Brain microvascular endothelial cell (primary cell): Measurements from ENCODE around the gene MRRF.
"Not testable (repeated sequence)": the region's sequence is repeated elsewhere in the genome, so short reads cannot be mapped to it uniquely, and the experiment has no call there.

Experiments
- DNase-seq: peaks from one replicate; pipeline ENCODE4 v3.0.0-alpha.2; 2020
- H3K27ac ChIP-seq: fragments of 250-450 bp; sonication (Bioruptor Pico); 2 replicates; pipeline ENCODE4 v1.5.1; 2020; ENCODE audit warnings: mild to moderate bottlenecking, moderate library complexity
- H3K27me3 ChIP-seq: fragments of 250-450 bp; sonication (Bioruptor Pico); replicated peaks from 2 replicates; pipeline ENCODE4 v1.5.1; 2020; ENCODE audit warnings: mild to moderate bottlenecking
- H3K36me3 ChIP-seq: fragments of 250-450 bp; sonication (Bioruptor Pico); replicated peaks from 2 replicates; pipeline ENCODE4 v1.5.1; 2020; ENCODE audit warnings: mild to moderate bottlenecking
- H3K4me3 ChIP-seq: 2 replicates; pipeline ENCODE4 v1.5.1; 2011; ENCODE audit warnings: low read depth, mild to moderate bottlenecking, control low read depth, low read length, moderate library complexity
- in situ Hi-C: cut with HindIII; loops from 2 replicates; pipeline ENCODE4 v1.10.0; 2017; ENCODE audit warnings: low sequenced_read_pairs, low pct_ligation_motif_present
- TF ChIP-seq, protein P1 (sequence below): IDR thresholded peaks from 2 replicates; pipeline ENCODE4 v1.5.1; 2011; ENCODE audit warnings: low read depth, mild to moderate bottlenecking, moderate library complexity, low read length, control low read depth, inconsistent platforms; ENCODE audit errors: missing control alignments

The MRRF gene

DNA sequence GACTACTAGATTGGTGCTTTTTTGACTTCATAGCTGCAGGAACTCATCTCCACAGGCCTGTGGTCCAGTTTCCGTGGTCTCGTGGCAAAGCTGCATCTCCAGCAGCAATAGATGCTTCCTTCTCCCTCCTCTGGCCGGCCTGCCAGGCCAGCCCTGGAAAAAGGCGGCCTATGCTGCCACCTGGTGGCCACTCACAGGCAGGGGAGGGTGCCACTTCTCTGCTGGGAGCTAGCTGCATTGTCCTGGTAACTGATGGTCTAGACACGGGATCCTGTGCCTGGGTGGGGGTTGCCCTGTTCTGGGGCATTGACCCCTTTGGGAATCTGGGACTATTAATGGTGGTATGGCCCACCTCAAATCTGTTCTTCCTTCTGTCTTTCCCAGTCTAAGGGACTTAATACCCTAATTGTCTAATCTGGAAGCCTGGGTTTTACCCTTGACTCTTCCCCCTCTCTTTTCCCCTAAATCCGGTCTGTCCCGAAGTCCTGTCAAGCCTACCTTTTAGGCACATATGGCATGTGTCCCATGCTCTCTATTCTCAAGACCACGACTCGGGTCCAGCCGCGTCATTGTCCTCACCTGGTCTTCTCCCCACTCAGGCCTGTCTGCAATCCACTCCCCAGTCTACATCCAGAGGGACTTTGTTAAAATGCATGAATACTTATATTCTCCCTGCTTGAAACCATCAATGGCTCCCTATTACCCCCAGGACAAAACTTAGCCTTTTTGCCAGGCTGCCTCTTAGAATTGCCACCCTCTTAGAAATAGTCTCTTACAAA lies 86.1 kb downstream of the MRRF start:
- H3K27me3 ChIP-seq = no peaks in the 10 kb centered on the region
- H3K27ac ChIP-seq = no peak overlapping the region
- H3K4me3 ChIP-seq = no peak overlapping the region
- in situ Hi-C loops = no loop called here
- TF ChIP-seq, protein P1, sequence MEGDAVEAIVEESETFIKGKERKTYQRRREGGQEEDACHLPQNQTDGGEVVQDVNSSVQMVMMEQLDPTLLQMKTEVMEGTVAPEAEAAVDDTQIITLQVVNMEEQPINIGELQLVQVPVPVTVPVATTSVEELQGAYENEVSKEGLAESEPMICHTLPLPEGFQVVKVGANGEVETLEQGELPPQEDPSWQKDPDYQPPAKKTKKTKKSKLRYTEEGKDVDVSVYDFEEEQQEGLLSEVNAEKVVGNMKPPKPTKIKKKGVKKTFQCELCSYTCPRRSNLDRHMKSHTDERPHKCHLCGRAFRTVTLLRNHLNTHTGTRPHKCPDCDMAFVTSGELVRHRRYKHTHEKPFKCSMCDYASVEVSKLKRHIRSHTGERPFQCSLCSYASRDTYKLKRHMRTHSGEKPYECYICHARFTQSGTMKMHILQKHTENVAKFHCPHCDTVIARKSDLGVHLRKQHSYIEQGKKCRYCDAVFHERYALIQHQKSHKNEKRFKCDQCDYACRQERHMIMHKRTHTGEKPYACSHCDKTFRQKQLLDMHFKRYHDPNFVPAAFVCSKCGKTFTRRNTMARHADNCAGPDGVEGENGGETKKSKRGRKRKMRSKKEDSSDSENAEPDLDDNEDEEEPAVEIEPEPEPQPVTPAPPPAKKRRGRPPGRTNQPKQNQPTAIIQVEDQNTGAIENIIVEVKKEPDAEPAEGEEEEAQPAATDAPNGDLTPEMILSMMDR = peak; percentile 96
- no peaks in the 10 kb centered on the region for H3K36me3 ChIP-seq
- peak; percentile 58 for DNase-seq

DNA sequence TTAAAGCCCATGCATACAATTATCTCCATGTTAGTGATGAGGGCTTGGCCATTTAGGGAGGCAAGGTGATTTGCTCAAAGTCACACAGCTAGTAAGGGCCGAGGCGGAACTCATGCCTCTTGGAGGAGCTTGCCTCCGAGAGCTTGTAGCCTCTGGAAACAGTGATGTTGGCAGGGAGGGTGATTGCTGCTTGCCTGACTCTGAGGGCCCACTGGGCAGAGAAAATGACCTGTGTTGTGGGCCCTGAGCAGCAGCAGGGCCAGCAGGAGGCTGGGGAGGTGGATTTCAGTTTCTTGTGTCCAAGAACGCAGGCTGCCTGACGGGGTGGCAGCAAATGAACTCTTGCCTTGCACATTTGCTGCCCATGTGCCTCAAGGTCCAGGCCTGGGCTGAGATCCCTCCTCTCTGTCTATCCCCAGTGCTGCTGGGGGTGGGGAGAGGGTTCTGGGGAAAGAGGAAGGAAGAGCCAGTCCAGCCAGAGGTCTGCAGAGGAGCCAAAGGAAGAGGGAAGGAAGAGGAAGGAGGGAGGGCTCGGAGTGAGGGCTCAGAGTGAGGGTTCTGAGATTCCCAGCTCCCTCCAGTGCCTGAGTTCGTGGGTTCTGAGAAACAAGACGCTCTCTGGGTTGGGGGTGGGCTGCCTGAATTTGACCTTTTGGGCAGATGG lies 90.0 kb downstream of the MRRF start:
- no peak overlapping the region for H3K4me3 ChIP-seq
- H3K27me3 ChIP-seq = no peaks in the 10 kb centered on the region
- TF ChIP-seq, protein P1 = no peak
- no peak overlapping the region for H3K27ac ChIP-seq
- DNase-seq = no peak
- in situ Hi-C loops = no loop called here
- no peaks in the 10 kb centered on the region for H3K36me3 ChIP-seq

DNA sequence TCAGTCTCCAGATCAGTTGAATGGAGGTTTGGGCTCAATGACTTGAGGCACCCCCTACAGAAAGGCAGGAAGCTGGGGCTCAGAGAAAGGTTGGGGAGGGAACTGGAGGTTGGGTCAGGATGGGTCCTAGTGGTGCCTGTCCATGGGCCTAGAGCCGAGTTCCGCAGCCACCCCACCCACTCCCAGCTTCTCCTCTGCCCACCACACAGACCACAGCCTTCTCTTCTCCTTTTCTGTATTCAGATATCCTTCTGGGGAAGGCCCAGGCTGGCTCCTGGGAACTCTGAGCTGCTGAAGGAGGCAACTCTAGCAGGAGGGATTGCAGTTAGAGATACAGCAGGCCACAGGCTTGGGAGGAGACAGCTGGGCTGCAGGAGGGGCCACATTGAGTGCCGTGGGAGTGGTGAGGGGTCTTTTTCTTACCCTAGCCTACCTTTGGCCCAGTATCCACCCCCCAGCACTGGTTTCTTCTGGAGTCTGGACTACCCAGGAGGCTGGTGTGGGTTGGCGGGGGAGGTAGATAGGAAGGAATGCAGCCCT lies 90.7 kb downstream of the MRRF start:
- in situ Hi-C loops = no loop called here

DNA sequence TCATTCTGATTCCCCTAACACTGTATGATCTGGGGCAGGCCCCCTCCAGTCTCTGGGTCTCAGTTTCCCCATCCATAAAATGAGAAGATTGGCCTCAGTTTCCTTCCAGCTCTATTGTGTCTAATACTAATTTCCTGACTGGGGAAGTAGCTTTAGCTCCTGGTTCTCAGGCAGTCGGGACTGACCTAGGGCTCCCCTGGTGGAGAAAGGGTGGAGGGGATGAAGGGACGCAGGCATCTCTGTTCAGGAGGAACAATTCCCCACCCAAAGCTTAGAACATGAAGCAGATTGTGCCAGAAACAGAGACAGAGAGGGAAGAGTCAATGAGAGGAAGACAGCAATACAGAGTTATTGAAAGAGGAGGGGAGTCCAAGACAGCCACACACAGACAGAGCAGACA lies 91.9 kb downstream of the MRRF start:
- no peaks in the 10 kb centered on the region for H3K27me3 ChIP-seq
- DNase-seq = no peak
- in situ Hi-C loops = no loop called here
- TF ChIP-seq, protein P1 = peak; percentile 79
- H3K36me3 ChIP-seq = no peaks in the 10 kb centered on the region
- no peak overlapping the region for H3K4me3 ChIP-seq
- H3K27ac ChIP-seq = no peak overlapping the region

More for the DNA sequence above, 90.7 kb downstream of the MRRF start:
- H3K4me3 ChIP-seq = no peak overlapping the region
- no peak for DNase-seq
- TF ChIP-seq, protein P1 = no peak
- no peak overlapping the region for H3K27ac ChIP-seq
- H3K27me3 ChIP-seq = no peaks in the 10 kb centered on the region
- no peaks in the 10 kb centered on the region for H3K36me3 ChIP-seq

DNA sequence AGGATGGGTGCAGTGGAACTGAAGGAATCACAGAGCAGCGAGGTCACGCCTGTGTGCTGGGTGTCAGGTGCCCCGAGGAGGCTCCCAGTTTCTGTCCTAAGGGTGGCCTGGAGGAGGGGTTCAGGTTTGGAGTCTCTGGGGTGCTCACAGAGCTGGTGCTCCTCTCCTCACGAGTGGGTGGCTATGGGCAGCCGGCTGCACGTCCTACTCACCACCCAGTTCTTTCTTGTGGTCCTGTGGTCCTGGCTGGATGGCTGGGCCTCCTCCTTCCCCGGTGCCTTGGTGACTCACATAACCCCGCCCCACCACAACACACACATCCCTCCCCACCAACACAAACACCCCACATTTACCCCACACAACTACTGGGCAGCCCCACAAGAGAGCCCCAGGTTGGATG lies 96.2 kb downstream of the MRRF start:
- Histone ChIP-seq H3K36me3 (no peaks in the 10 kb centered on the region), H3K4me3 (no peak overlapping the region), H3K27me3 (no peaks in the 10 kb centered on the region), H3K27ac (no peak overlapping the region)
- DNase-seq = peak; percentile 48
- TF ChIP-seq, protein P1 = no peak
- in situ Hi-C loops = no loop called here

DNA sequence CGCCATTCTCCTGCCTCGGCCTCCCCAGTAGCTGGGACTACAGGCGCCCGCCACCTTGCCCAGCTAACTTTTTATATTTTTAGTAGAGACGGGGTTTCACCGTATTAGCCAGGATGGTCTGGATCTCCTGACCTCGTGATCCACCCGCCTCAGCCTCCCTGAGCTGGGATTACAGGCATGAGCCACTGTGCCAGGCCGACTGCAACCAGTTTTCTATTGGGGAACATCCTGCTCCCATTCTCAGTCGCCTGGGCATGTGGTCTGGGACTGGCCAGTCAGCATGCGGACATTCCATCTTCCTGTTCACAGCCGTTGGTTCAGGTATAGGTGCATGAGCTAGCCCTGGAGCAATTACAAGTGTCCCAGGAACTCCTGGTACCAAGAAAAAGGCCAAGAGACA lies 98.4 kb downstream of the MRRF start:
- H3K4me3 ChIP-seq, H3K27me3 ChIP-seq, DNase-seq, H3K27ac ChIP-seq, H3K36me3 ChIP-seq, in situ Hi-C loops: not testable (repeated sequence)
